H9 (cell line): ENCODE results near the gene WNT3. TPM values are rescaled to one million over a fixed set of nuclear protein-coding genes. Genes with fewer than 3 reads are reported as not detected.

ENCODE experiments used
- DNase-seq: peaks from one replicate; pipeline ENCODE4 v3.0.0-alpha.2; 2017
- H2AFZ ChIP-seq: one replicate; pipeline ENCODE4 v1.6.1; 2013; ENCODE audit warnings: mild to moderate bottlenecking, low read length, control low read depth, moderate library complexity
- H2AK5ac ChIP-seq: 2 replicates; pipeline ENCODE4 v1.6.1; 2013; ENCODE audit warnings: low read length, control low read depth, mixed read lengths; ENCODE audit not compliant: insufficient read length
- H2BK120ac ChIP-seq: one replicate; pipeline ENCODE4 v1.6.1; 2013; ENCODE audit warnings: low read depth, mild to moderate bottlenecking, low read length, control low read depth, inconsistent platforms; ENCODE audit not compliant: poor library complexity, severe bottlenecking
- H2BK12ac ChIP-seq: 2 replicates; pipeline ENCODE4 v1.6.1; 2013; ENCODE audit warnings: low read length, control low read depth, mixed read lengths, low read depth; ENCODE audit not compliant: insufficient read length
- H2BK15ac ChIP-seq: 2 replicates; pipeline ENCODE4 v1.6.1; 2013; ENCODE audit warnings: low read depth, low read length, control low read depth
- H2BK20ac ChIP-seq: one replicate; pipeline ENCODE4 v1.6.1; 2013; ENCODE audit warnings: low read depth, mild to moderate bottlenecking, low read length, control low read depth, inconsistent platforms; ENCODE audit not compliant: poor library complexity, severe bottlenecking
- H2BK5ac ChIP-seq: 2 replicates; pipeline ENCODE4 v1.6.1; 2013; ENCODE audit warnings: low read length, control low read depth, mixed read lengths; ENCODE audit not compliant: insufficient read length
- H3K14ac ChIP-seq: 2 replicates; pipeline ENCODE4 v1.6.1; 2013; ENCODE audit warnings: low read length, control low read depth; ENCODE audit not compliant: insufficient read depth
- H3K18ac ChIP-seq: 2 replicates; pipeline ENCODE4 v1.6.1; 2013; ENCODE audit warnings: low read depth, mild to moderate bottlenecking, mixed read lengths, low read length, control low read depth; ENCODE audit not compliant: insufficient read length
- H3K23ac ChIP-seq: 2 replicates; pipeline ENCODE4 v1.6.1; 2013; ENCODE audit warnings: low read length, control low read depth, mixed read lengths, low read depth; ENCODE audit not compliant: insufficient read length
- H3K23me2 ChIP-seq: 2 replicates; pipeline ENCODE4 v1.6.1; 2013; ENCODE audit warnings: low read depth, mild to moderate bottlenecking, mixed read lengths, low read length, control low read depth; ENCODE audit not compliant: insufficient read length, poor library complexity, severe bottlenecking
- H3K27ac ChIP-seq: 2 replicates; pipeline ENCODE4 v1.5.1; 2013; ENCODE audit warnings: low read length, control low read depth, mixed read lengths, low read depth; ENCODE audit not compliant: insufficient read length
- H3K27me3 ChIP-seq: 2 replicates; pipeline ENCODE4 v1.6.1; 2013; ENCODE audit warnings: low read length, control low read depth, inconsistent platforms; ENCODE audit not compliant: insufficient read depth
- H3K4ac ChIP-seq: 2 replicates; pipeline ENCODE4 v1.6.1; 2013; ENCODE audit warnings: low read depth, mild to moderate bottlenecking, control low read depth, inconsistent platforms, low read length, moderate library complexity
- H3K4me1 ChIP-seq: 2 replicates; pipeline ENCODE4 v1.6.1; 2013; ENCODE audit warnings: low read length, control low read depth, inconsistent platforms; ENCODE audit not compliant: insufficient read depth
- H3K4me2 ChIP-seq: 2 replicates; pipeline ENCODE4 v1.6.1; 2013; ENCODE audit warnings: low read length, control low read depth, mixed read lengths; ENCODE audit not compliant: insufficient read length, insufficient read depth
- H3K56ac ChIP-seq: 2 replicates; pipeline ENCODE4 v1.6.1; 2013; ENCODE audit warnings: low read depth, mild to moderate bottlenecking, mixed read lengths, low read length, control low read depth; ENCODE audit not compliant: insufficient read length
- H3K79me1 ChIP-seq: 2 replicates; pipeline ENCODE4 v1.6.1; 2013; ENCODE audit warnings: low read depth, mild to moderate bottlenecking, moderate library complexity, low read length, control low read depth, inconsistent platforms; ENCODE audit not compliant: insufficient read depth, poor library complexity, severe bottlenecking
- H3K79me2 ChIP-seq: 2 replicates; pipeline ENCODE4 v1.6.1; 2013; ENCODE audit warnings: low read length, control low read depth, inconsistent platforms; ENCODE audit not compliant: insufficient read depth
- H3K9ac ChIP-seq: 2 replicates; pipeline ENCODE4 v1.6.1; 2013; ENCODE audit warnings: low read length, control low read depth, mixed read lengths; ENCODE audit not compliant: insufficient read length; ENCODE audit errors: extremely low read depth
- H3K9me3 ChIP-seq: one replicate; pipeline ENCODE4 v1.6.1; 2013; ENCODE audit warnings: low read depth, low read length, inconsistent platforms; ENCODE audit not compliant: control insufficient read depth
- H3T11ph ChIP-seq: one replicate; pipeline ENCODE4 v1.6.1; 2013; ENCODE audit warnings: mild to moderate bottlenecking, low read length, control low read depth, inconsistent platforms
- H4K20me1 ChIP-seq: one replicate; pipeline ENCODE4 v1.6.1; 2013; ENCODE audit not compliant: control insufficient read depth, insufficient read length, insufficient read depth
- H4K5ac ChIP-seq: 2 replicates; pipeline ENCODE4 v1.6.1; 2013; ENCODE audit warnings: low read depth, mild to moderate bottlenecking, mixed read lengths, low read length, control low read depth; ENCODE audit not compliant: insufficient read length
- H4K8ac ChIP-seq: replicated peaks from 2 replicates; pipeline ENCODE4 v1.6.1; 2013; ENCODE audit warnings: low read length, control low read depth, mixed read lengths, low read depth; ENCODE audit not compliant: insufficient read length
- H4K91ac ChIP-seq: 2 replicates; pipeline ENCODE4 v1.6.1; 2013; ENCODE audit warnings: low read depth, mild to moderate bottlenecking, moderate library complexity, mixed read lengths, low read length, control low read depth; ENCODE audit not compliant: insufficient read length
- H3K27ac Mint-ChIP-seq, 3 experiments: 2 replicates in 2 of 3; 3 replicates in 1 of 3; pipeline ENCODE4 v1.8.0; 2020 to 2021; ENCODE audit warnings: mixed read lengths in 3 of 3, mild to moderate bottlenecking in 1 of 3, moderate library complexity in 1 of 3
- H3K27me3 Mint-ChIP-seq: 2 replicates; pipeline ENCODE4 v1.8.0; 2021; ENCODE audit warnings: low read depth, mild to moderate bottlenecking, moderate library complexity, mixed read lengths
- H3K36me3 Mint-ChIP-seq, 3 experiments: 2 replicates in 2 of 3; 3 replicates in 1 of 3; pipeline ENCODE4 v1.8.0; 2020 to 2021; ENCODE audit warnings: low read depth in 3 of 3, mixed read lengths in 3 of 3; ENCODE audit not compliant: insufficient read depth in 1 of 3
- H3K4me1 Mint-ChIP-seq, 2 experiments: 2 replicates each; pipeline ENCODE4 v1.8.0; 2020; ENCODE audit warnings: mixed read lengths in 2 of 2
- H3K4me3 Mint-ChIP-seq, 2 experiments: 2 replicates in 1 of 2; 3 replicates in 1 of 2; pipeline ENCODE4 v1.8.0; 2020 to 2021; ENCODE audit warnings: mild to moderate bottlenecking in 2 of 2, mixed read lengths in 2 of 2, moderate library complexity in 1 of 2
- H3K9me3 Mint-ChIP-seq, 2 experiments: 2 replicates in 1 of 2; 3 replicates in 1 of 2; pipeline ENCODE4 v1.8.0; 2020; ENCODE audit warnings: mild to moderate bottlenecking in 2 of 2, mixed read lengths in 2 of 2, moderate library complexity in 1 of 2
- CTCF ChIP-seq: fragments of 200-600 bp; sonication (generic); conservative IDR thresholded peaks from 3 replicates; pipeline ENCODE4 v1.8.0; 2021; ENCODE audit warnings: antibody characterized with exemption, mild to moderate bottlenecking
- WGBS: extraction: QIAGEN DNeasy Blood & Tissue Kit; methylation state at CpG from one replicate; pipeline ENCODE4 v1.1.7; 2013; ENCODE audit warnings: missing lambda C conversion rate, low lambda C conversion rate, mixed read lengths; ENCODE audit not compliant: insufficient read length; ENCODE audit errors: extremely low coverage; 5-methylcytosine and 5-hydroxymethylcytosine counted together
- total RNA-seq: library from RNA; stranded (reverse); gene quantifications from 2 replicates; pipeline ENCODE4 v1.2.1, GENCODE V29; 2021

Gene WNT3
- total RNA-seq, 1 experiment from 2014 or later = 22.4 TPM

DNA sequence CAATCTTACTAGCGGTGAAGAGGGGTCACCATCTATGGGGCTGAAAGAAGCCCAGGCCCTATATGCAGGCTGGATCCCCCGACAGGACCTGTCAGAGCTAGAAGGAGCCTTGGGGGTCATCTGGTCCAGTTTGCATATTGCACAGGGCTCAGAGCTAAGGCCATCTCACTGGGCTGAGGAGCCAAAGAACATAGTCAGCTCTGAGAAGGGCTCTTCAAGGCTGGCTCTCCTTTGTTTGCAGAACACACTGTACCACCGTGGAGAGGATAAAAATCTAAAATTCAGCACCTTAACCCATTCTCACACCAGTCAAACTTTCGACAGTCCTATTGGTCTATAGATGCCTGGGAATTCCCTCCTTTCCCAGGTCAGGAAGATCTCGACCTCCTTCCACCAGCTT, 24.2 kb downstream of the WNT3 start:
- Histone ChIP-seq H3K14ac (no peak overlapping the region), H3T11ph (no peak overlapping the region), H2BK5ac (no peak overlapping the region), H2BK20ac (no peak overlapping the region), H3K79me1 (no peaks in the 10 kb centered on the region), H3K4me2 (no peak overlapping the region), H3K56ac (no peak overlapping the region), H3K27me3 (no peaks in the 10 kb centered on the region; the same call in 1 of the 2 replicates), H4K20me1 (no peaks in the 10 kb centered on the region), H3K23me2 (no peaks in the 10 kb centered on the region), H2BK15ac (no peak overlapping the region), H2BK12ac (no peak overlapping the region), H2BK120ac (no peak overlapping the region), H4K8ac (no peak overlapping the region), H3K18ac (no peak overlapping the region), H2AK5ac (no peak overlapping the region), H3K27ac (no peak overlapping the region), H3K23ac (no peak overlapping the region), H3K4ac (no peak overlapping the region), H3K79me2 (no peaks in the 10 kb centered on the region), H3K9me3 (no peaks in the 10 kb centered on the region), H4K91ac (no peak overlapping the region), H3K4me1 (no peaks in the 10 kb centered on the region), H2AFZ (no peak overlapping the region), H4K5ac (no peak overlapping the region), H3K9ac (no peak overlapping the region)
- Mint-ChIP-seq H3K9me3 (peaks cover 5 to 8% of the 10 kb centered on the region in 2 experiments; a peak in 4 of 5 replicates), H3K27ac (no peak overlapping the region), H3K27me3 (peaks cover 49% of the 10 kb centered on the region), H3K4me1 (peaks cover 23% of the 10 kb centered on the region in 2 experiments), H3K36me3 (peaks cover 2 to 11% (median 5%) of the 10 kb centered on the region in 3 experiments; a peak in 5 of 7 replicates), H3K4me3 (no peak overlapping the region)
- no peak for TF ChIP-seq CTCF
- no CpG with 5 or more reads among the region's 5 CpGs for WGBS
- no peak for DNase-seq
